Right lobe of liver (tissue), 6 donors: Measurements from ENCODE around the gene ARHGEF2. TPM values are rescaled to one million over a fixed set of nuclear protein-coding genes. Genes with fewer than 3 reads are reported as not detected.
A peak's percentile ranks its signal among the peaks of the same experiment; 100 is the strongest.

Experiments
- ATAC-seq, 4 donors: fragments of 200-7000 bp; cut with Tn5 transposase; one replicate each; pipeline ENCODE4 v1.9.1; 2020; ENCODE audit warnings: mild to moderate bottlenecking in 4 of 4, moderate library complexity in 4 of 4
- DNase-seq, 3 donors: peaks; one replicate each; pipeline ENCODE4 v3.0.0-alpha.2; 2020
- H3K27ac ChIP-seq, 3 donors: fragments of 200-600 bp; one replicate each; pipeline ENCODE4 v1.8.0; 2022
- H3K27me3 ChIP-seq, 2 donors: fragments of 200-600 bp; one replicate each; pipeline ENCODE4 v1.8.0; 2022
- H3K36me3 ChIP-seq, 4 donors: fragments of 200-600 bp; sonication (generic) in 1 of 4; one replicate each; pipeline versions ENCODE4 v1.5.1 to v1.8.0; 2017 to 2022; ENCODE audit warnings: control low read depth in 1 of 4
- H3K4me1 ChIP-seq, 4 donors: fragments of 200-600 bp; sonication (generic) in 1 of 4; one replicate each; pipeline versions ENCODE4 v1.5.1 to v1.8.0; 2017 to 2022; ENCODE audit warnings: control low read depth in 1 of 4
- H3K4me3 ChIP-seq, 3 donors: fragments of 200-600 bp; one replicate each; pipeline ENCODE4 v1.8.0; 2022
- H3K9me3 ChIP-seq, 4 donors: fragments of 200-600 bp; sonication (generic) in 1 of 4; one replicate each; pipeline versions ENCODE4 v1.5.1 to v1.8.0; 2017 to 2022; ENCODE audit warnings: control low read depth in 1 of 4
- POLR2A ChIP-seq: fragments of 450-650 bp; IDR thresholded peaks from one replicate; pipeline ENCODE4 v1.6.1; 2017; ENCODE audit warnings: antibody characterized with exemption, mild to moderate bottlenecking
- WGBS: methylation state at CpG from one replicate; pipeline ENCODE4 v1.1.6; 2018; ENCODE audit warnings: low coverage, low lambda C conversion rate; ENCODE audit not compliant: insufficient coverage; ENCODE audit errors: missing lambda C conversion rate; 5-methylcytosine and 5-hydroxymethylcytosine counted together
- intact Hi-C, 2 donors: fragments of 100-400 bp; cut with DNase I; formaldehyde crosslinking; loops; one replicate each; pipeline versions ENCODE4 v1.11.2 to v1.14.1; 2022
- total RNA-seq, 6 experiments: library from RNA; depleted of rRNA in 2 of 6; stranded (reverse); fragments of >200 nt in 2 of 6; fragmentation: NEBNext Ultra II Directional in 3 of 6; extraction: Animal tissue kit (Norgen Biotek cat#: 25700) in 3 of 6; gene quantifications; one replicate each; pipeline versions ENCODE4 v1.1.0 to v1.2.4, GENCODE V29; 2016 to 2023
- TF ChIP-seq, protein P1 (sequence below), 4 donors: fragments of 200-600 bp in 3 of 4; fragments of 450-650 bp in 1 of 4; IDR thresholded peaks; one replicate each; pipeline versions ENCODE4 v1.5.1 to v1.8.0; 2016 to 2022; ENCODE audit warnings: antibody characterized with exemption in 4 of 4, mild to moderate bottlenecking in 2 of 4
- donor health status: DM: no; HTN: yes; CAD: no.
- donor health status: DM: no; HTN: no; CAD: no.
- donor health status: DM: no; HTN: no; CAD: no.
- donor health status: DM: no; HTN: yes; CAD: no.
- donor health status: DM: no; HTN: yes; CAD: no.

Gene ARHGEF2
- total RNA-seq, 6 experiments from 2014 or later = 7.9 to 23.8 (median 13.1) TPM

DNA sequence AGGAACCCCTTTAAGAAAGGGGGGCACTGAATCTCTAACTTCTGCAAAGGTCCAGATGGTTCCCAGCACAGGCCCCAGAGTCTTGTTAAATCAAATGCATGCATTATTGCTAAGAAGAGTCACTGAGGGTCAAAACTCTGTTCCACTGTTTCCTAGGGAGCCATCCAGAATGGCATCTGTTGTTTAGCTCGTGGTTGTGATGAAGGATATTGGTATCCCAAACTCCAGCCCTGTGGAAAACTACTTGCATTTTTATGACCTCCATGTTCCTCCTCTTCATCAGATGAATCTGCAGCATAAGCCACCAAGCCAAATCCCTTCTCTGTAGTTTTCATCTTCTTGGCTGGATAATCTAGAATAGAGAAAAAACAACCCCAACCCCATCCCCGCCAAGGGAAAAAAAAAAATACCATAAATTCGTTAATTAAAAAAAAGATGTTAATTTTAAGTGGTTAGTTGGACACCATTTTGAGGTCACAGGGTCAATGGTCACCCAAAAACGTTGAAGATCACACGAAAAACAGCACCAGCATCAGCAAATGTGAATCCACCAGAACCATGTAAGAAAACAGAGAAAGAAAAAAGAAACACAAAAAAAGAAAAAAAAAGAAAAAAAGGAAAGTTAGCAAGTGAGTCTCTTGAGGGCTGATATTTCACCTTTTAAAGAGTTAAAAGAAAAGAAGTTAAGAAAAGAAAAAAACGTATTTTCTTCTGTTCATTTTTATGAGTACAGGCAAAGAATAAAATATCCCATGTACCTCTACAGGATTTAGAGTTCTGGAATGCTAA is 64.2 kb downstream of the ARHGEF2 start:
- no peak for ATAC-seq
- H3K36me3 ChIP-seq = peaks cover 14 to 74% (median 39%) of the 10 kb centered on the region in 4 donors
- intact Hi-C loops = no loop called here

DNA sequence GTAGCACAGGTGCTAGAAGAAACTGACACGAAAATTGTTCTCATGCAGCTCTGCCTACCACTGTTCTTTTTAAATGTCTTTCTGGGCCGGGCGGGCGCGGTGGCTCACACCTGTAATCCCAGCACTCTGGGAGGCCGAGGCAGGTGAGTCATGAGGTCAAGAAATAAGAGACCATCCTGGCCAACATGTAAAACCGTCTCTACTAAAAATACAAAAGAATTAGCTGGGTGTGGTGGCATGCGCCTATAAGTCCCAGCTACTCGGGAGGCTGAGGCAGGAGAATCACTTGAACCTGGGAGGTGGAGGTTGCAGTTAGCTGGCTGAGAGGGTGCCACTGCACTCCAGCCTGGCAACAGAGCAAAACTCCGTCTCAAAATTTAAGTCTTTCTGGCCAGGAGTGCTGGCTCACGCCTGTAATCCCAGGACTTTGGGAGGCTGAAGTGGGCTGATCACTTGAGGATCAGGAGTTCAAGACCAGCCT is 66.3 kb downstream of the ARHGEF2 start:
- H3K36me3 ChIP-seq = peaks cover 18 to 64% (median 30%) of the 10 kb centered on the region in 4 donors
- H3K27ac ChIP-seq = peak overlapping the region in 2 of 3 donors; percentile 86 to 93
- H3K9me3 ChIP-seq = no peaks in the 10 kb centered on the region
- WGBS = 74% methylated on average over 6 of the region's 11 CpGs
- DNase-seq (no peak), ATAC-seq (no peak)
- H3K4me1 ChIP-seq = peaks cover 0 to 8% (median 0%) of the 10 kb centered on the region in 4 donors
- TF ChIP-seq, protein P1, sequence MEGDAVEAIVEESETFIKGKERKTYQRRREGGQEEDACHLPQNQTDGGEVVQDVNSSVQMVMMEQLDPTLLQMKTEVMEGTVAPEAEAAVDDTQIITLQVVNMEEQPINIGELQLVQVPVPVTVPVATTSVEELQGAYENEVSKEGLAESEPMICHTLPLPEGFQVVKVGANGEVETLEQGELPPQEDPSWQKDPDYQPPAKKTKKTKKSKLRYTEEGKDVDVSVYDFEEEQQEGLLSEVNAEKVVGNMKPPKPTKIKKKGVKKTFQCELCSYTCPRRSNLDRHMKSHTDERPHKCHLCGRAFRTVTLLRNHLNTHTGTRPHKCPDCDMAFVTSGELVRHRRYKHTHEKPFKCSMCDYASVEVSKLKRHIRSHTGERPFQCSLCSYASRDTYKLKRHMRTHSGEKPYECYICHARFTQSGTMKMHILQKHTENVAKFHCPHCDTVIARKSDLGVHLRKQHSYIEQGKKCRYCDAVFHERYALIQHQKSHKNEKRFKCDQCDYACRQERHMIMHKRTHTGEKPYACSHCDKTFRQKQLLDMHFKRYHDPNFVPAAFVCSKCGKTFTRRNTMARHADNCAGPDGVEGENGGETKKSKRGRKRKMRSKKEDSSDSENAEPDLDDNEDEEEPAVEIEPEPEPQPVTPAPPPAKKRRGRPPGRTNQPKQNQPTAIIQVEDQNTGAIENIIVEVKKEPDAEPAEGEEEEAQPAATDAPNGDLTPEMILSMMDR (IDR thresholded peaks at IDR 0.05) = no peak
- no peak for TF ChIP-seq POLR2A
- H3K4me3 ChIP-seq = no peak overlapping the region
- no peaks in the 10 kb centered on the region for H3K27me3 ChIP-seq
- intact Hi-C loops = no loop called here

More for the DNA sequence above, 64.2 kb downstream of the ARHGEF2 start:
- peaks cover 0 to 8% (median 0%) of the 10 kb centered on the region in 4 donors for H3K4me1 ChIP-seq
- H3K27ac ChIP-seq = no peak overlapping the region
- WGBS = 66% methylated on average over 6 of the region's 6 CpGs
- no peaks in the 10 kb centered on the region for H3K27me3 ChIP-seq
- H3K9me3 ChIP-seq = no peaks in the 10 kb centered on the region
- no peak overlapping the region for H3K4me3 ChIP-seq
- TF ChIP-seq, protein P1 (IDR thresholded peaks at IDR 0.05) = no peak
- no peak for TF ChIP-seq POLR2A
- DNase-seq = no peak

- H3K4me3 ChIP-seq = peak within 1 kb of the TSS; percentile 73 to 78 (median 75)
- H3K9me3 ChIP-seq = no peaks in the 10 kb centered on the region
- H3K27ac ChIP-seq = peak within 1 kb of the TSS; percentile 72 to 93 (median 86)
- H3K4me1 ChIP-seq = peaks cover 0 to 8% (median 0%) of the 10 kb centered on the region in 4 donors
- peaks cover 12 to 62% (median 29%) of the 10 kb centered on the region in 4 donors for H3K36me3 ChIP-seq
- WGBS = 5% methylated on average over 26 of the region's 34 CpGs
- TF ChIP-seq, protein P1 (IDR thresholded peaks at IDR 0.05) = peak in 1 of 4 donors; percentile 30
- peak; percentile 57 for TF ChIP-seq POLR2A
- no peaks in the 10 kb centered on the region for H3K27me3 ChIP-seq
- intact Hi-C loops = no loop called here
- DNase-seq (peak; percentile 89 to 92 (median 91)), ATAC-seq (peak; percentile 98 to 99 (median 99))
These were observed 66.9 kb downstream of the ARHGEF2 start, which contains the start of gene RIT1 for GRCh38 chr1:155911156-155912055. Gene RIT1 (minus strand): TSS chr1:155911349. CDS start chr1:155910761, 588 bp downstream.

DNA sequence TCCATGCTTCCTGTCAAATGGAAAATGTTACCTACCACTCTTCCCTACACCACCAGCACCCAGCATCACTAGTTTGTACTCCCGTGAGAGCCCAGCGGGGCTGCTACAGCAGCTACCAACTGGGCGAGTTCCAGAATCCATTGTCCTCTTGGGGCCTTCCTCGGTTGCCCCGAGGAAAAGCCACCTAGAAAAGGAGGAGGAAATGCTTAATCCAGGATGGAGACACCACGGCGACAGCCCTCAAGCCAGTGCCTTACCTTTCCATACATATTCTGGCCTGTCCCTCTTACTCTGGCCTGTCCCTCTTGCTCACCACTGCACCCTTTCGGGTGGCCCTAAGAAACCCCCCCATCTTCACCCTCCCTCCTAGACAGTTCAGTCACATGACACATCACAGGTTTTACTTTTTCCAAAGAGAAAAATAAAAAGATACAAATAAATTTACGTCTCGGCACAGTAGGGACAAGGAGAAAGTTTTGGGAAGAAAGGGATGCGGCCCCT is 67.7 kb downstream of the ARHGEF2 start:
- Histone ChIP-seq H3K36me3 (peaks cover 6 to 62% (median 27%) of the 10 kb centered on the region in 4 donors), H3K27ac (peak overlapping the region; percentile 72 to 93 (median 86)), H3K27me3 (no peaks in the 10 kb centered on the region), H3K9me3 (no peaks in the 10 kb centered on the region), H3K4me1 (peaks cover 0 to 8% (median 0%) of the 10 kb centered on the region in 4 donors), H3K4me3 (peak overlapping the region; percentile 73 to 78 (median 75))
- TF ChIP-seq, protein P1 (IDR thresholded peaks at IDR 0.05) = no peak
- TF ChIP-seq POLR2A = no peak
- intact Hi-C loops = no loop called here
- ATAC-seq = peak; percentile 52 to 66 (median 56)
- 4% methylated on average over 7 of the region's 11 CpGs for WGBS
- no peak for DNase-seq
